ENCODE data around the gene FSD2. TPM values are rescaled to one million over a fixed set of nuclear protein-coding genes. Genes with fewer than 3 reads are reported as not detected.

FSD2 gene
- total and polyA plus RNA-seq, 2 of the 4 experiments (the other 2 are of a cell fraction), result not detected

DNA sequence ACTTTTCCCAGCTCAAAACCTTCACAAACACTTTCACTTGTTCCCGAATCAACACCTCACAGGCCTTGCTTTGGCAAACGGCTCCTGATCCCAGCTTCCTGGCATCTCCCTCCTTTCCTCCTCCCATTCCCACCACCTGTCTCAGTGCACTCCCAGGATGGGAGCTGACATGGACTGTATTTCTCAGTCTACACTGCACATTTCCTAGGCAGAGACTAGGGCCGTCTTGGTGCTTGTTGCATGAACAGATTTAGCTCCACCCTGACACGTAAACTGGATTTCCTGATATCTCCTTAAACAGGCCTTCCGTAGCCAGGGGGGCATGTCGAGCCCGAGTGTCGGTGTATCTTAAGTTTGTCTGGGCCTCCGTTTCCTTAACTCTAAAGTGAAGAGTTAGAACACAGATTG, 2.8 kb upstream of the FSD2 start (continued):
- TF ChIP-seq CTCF (conservative IDR thresholded peaks at IDR 0.05; ENCODE audit: low read depth, low read length) (no peak), CHD1 (IDR thresholded peaks at IDR 0.05; ENCODE audit: low read depth, low read length) (no peak), SMC3 (IDR thresholded peaks at IDR 0.05; ENCODE audit: low read depth, low read length) (no peak), FOS (IDR thresholded peaks at IDR 0.05; ENCODE audit: low read depth, low read length) (no peak)

Measured in IMR-90 (cell line).